NCI-H748 treated with DMSO at 0.1 percent for 48 hours (cell line): ENCODE measurements around the gene CCL17.
"Not testable (repeated sequence)": the region's sequence is repeated elsewhere in the genome, so short reads cannot be mapped to it uniquely, and the experiment has no call there.

ENCODE experiments used
- DNase-seq: peaks from one replicate; lab custom pipeline; 2025; lab: John Stamatoyannopoulos, UW

Gene CCL17

DNA sequence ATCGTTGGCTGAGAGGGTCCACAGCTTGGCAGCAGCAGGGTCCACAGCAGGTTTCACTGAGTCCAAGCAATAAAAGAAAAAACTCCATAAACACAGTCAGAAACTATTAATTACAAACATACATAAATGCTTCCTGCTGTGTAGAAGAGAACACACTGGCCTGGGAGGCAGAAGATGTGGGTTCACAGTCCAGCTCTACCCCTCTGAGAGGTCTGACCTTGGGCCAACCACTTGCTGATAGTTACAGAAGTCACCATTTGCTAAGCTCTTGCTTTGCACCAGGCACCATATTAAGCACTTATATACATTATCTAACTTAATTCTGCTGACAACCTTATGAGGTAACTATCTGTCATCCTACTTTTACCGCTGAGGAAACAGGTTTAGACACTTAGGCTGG, 27.9 kb downstream of the CCL17 start:
- DNase-seq: no peak

DNA sequence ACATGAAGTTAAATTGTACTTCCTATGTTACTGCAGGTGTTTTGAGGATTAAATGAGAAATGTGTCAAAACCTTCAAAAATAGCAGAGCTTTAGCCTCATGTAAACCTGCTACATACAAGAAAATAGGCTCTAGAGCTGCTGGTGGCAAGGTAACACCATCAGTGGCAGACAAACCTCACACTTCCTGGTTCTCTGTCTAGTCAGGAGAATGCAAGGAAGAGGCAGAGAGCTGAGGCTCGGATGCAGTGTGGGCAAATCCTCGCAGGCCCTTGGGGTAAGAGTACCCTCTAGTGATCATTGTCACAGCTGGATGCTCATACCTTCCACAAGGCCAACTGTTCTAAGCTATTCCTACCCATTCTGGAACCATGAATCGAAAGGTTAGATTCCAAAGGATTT, 28.4 kb downstream of the CCL17 start:
- no peak for DNase-seq

DNA sequence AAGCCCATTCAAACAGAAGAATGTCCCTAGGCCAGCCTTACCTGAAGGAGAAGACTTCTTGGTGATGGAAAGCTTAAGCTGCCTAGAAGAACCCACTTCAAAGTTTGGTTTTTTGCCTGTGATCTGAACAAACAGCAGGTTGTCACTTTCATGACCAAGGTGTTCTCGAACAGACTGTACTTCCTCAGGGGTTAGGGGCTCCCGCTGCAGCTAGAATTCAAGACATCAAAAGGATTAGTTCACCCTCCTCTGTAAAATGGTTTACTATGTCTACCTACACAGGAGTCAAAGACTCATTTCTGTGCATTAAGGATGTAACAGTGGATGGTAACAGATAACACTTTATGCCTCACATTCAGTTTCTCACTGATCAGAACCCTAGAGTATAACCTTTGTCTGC, 29.4 kb downstream of the CCL17 start:
- no peak for DNase-seq

DNA sequence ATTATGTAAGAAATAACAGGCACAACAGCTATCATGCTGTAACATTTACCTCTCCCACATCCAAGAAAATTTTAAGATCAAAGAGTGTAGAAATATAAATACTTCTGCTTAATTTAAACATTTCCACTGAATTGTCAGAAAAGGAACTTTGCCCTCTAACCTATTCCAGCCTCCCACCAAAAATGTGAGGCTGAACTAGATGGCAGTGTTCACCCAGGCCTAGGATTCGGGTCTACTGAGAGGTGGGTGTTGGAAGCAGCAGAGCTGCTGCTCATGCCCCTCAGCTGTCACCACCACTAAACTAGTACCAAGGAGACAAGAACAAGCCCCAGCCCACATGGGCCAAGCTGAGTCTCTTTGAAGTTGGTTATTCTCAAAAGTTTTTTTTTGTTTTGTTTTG, 31.3 kb downstream of the CCL17 start:
- DNase-seq: no peak

DNA sequence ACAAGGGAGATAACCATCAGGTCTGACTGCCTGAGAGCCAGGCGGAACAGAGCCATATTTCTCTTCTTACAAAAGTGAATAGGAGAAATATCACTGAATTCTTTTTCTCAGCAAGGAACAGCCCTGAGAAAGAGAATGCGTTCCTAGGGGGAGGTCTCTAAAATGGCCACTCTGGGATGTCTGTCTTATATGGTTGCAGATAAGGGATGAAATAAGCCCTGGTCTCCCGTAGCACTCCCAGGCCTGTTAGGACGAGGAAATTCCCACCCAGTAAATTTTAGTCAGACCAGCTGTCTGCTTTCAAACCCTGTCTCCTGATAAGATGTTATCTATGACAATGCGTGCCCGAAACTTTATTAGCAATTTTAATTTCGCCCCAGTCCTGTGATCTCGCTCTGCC, 35.4 kb downstream of the CCL17 start:
- DNase-seq: not testable (repeated sequence)

DNA sequence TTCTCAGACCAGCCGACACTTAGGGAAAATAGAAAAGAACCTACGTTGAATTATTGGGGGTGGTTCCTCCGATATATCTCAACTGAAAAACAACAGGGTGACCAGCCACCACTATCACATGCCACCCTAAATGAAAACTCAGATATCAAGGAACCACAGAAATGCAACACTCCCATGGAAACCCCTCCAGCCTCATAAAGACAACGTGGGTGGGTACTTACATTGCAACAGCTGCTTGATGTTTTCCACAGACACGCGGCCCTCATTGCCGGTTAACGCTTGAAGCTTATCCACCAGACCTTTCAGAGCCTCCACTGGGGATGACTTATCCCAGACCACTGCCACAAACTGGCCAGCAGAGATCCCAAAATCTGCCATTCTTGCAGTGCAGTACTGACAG, 36.0 kb downstream of the CCL17 start:
- DNase-seq: not testable (repeated sequence)

DNA sequence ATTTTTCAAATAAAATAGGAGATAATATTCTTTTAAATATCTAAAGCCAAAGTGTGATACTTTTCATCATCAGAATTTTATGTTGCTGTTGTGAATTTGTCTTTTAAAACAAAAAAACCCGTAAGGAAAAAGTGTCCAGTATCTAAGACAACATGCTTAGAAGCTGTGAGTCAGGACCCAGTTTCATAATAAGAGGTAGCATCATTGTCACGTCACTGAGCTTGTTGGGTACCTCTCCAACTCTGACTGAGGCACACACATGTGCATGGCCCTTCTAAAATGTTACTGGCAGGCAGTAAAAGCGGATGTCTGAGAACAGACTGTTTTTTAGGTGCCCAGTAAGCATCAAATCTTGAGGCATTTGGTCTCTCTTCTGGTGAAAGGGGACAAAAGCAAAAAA, 40.1 kb downstream of the CCL17 start:
- no peak for DNase-seq

DNA sequence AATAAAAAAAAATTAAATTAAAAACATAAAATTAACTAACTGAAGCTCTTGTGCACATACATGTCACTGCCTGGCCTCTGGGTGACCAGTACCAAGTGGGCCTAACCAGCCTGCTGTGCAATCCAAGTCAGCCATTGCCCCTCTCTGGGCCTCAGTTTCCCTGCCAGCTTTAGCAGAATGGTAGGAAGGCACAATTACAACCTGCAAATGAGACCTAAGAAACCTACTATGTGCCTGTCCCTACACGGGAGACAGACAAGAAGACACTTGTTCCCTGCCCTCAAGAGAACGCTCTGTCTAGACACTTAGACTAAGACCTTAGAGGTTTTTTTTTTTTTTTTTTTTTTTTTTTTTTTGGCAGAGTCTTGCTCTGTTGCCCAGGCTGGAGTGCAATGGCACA, 40.9 kb downstream of the CCL17 start:
- DNase-seq: no peak

DNA sequence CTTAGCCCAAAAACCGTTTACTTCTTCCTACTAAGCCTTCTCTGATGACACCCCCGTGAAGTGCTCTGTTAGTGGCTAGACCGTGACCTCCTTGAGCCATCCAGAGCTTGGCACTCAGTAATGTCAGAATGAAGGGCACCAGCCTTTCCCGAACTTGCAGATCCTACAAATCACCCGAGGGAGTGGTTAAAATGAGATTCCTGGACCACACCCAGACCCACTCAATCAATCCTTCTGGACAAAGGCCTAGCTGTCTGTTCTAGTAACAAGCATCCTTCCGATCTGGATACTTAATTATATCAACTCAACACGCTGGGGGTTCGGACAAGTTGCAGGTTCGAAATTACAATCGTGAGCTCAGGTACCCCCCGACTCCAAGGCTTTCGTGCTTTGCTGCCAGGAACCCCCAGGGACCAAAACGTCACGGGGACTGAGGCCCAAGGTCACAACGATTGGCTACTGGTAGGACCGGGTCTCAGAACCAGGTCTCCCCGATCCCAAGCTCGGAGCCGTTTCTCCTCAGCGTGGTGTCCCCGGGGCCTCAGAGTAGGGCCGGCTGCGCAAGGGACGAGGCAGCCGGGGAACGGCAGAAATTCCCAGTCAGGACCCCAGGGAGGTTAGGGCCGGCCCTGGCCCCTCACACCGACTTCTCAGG, 42.1 kb downstream of the CCL17 start:
- peak; percentile 1 for DNase-seq

DNA sequence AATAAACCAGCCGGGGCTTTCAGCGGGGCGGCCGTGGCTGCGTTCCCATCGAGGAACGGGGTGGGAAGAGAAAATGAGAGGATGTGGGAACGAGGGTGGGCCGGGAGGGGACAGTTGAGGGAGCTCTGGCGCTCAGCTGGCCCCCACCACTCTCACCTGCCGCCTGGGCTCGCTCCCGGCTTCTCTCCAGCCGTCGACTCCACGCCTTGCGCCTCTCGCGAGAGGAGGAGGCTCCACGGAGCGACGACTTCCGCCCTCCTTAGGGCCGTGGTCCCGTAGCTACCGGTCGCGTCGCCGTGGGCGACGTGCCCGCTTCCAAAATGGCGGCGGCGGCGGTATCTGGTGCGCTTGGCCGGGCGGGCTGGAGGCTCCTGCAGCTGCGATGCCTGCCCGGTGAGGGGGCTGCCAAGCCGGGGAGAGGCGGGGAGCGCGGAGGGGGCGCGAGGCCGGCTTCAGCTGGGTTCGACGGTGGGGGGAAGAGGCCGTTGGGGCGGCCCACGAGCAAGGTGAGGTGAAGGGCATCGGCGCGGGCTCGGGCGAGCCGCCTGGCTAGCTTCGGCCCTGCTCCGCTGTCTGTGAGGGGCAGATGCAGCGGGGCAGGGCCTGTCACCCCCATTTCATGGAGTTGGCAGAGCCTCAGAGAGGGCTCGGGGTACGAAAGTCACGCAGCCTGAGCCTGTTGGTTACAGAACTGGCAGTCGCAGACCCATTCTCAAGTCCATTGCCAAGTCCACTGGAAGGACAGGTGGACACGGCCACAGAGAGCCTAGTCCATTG, 42.8 kb downstream of the CCL17 start, which contains the start of the genes CIAPIN1 and COQ9:
Gene CIAPIN1, minus strand, starts transcription at position 200 of the 777 bp plus-strand sequence. CDS start 6,457 bp downstream, outside the sequence.
Gene COQ9, plus strand, starts transcription at position 294 of the 777 bp plus-strand sequence. Its CDS starts 27 bp downstream, at position 321.
- DNase-seq: peak; percentile 56

DNA sequence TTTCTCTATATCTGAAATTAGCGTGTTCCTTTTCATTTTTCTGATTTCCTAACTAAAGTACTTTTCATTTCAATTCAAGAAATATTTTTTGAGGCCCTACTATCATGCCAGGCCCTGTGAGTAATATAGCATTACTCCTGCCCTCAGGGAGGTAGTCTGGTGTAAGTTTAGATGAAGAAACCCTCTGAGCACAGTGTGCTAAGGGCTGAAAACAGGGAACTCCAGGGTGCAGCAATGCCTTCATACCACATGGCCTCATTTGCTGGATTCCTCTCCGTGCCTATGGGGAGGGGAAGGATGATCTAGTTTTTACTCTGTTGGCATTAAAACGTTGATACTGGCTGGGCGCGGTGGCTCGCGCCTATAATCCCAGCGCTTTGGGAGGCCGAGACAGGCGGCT, 47.5 kb downstream of the CCL17 start:
- DNase-seq: no peak

DNA sequence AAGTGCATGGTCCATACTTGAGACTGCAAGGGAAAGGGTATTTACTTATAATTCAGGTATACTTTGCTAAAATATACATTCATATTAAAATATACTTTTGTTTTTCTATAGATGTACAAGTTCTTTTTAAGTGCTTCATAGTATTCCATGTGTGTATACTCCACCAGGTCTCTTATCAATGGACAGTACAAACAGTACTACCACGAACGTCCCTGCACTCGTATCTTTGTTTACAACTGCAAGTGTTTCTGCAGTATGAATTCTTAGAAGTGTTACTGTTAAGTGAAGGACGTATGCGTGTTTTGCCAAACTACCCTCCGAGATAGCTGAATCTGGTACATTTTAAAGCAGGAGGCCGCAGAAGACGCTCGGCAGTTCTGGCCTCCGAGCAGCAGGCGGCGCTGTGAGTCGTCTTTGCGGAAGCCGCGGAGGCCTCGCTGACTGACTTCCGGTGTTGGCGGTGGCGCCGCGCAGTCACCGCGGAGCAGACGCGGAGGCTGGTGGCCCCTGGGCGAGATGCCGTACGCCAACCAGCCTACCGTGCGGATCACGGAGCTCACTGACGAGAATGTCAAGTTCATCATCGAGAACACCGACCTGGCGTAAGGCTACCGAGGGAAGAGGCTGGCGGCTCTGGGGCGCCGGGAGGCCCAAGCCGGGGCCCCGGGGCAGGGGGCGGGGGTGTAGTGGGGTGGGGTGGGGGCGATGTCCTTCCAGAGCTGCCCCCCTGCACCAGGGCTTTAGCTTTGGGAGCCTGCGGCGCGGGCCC, 57.8 kb downstream of the CCL17 start, which contains the start of gene POLR2C:
Gene POLR2C, plus strand, starts transcription at position 471 of the 769 bp plus-strand sequence. Its CDS starts 46 bp downstream, at position 517.
- DNase-seq: peak; percentile 50

DNA sequence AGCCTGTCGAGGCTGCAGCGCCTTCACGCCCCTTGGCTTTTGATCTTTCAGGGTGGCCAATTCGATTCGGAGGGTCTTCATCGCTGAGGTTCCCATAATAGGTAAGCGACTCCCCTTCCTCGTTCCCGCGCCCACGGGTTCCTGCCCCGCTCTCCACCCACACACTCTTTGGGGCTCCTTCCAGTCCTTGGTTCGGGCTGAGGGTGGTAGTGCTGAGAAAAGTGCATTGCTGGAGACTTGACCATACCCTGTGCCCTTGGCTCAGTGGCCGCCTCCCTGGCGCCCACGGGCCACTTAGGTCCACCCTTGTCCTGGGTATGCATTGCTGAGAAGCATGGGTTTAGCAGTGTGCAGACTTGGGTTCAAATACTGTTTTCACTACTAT, 58.4 kb downstream of the CCL17 start:
- DNase-seq: no peak

DNA sequence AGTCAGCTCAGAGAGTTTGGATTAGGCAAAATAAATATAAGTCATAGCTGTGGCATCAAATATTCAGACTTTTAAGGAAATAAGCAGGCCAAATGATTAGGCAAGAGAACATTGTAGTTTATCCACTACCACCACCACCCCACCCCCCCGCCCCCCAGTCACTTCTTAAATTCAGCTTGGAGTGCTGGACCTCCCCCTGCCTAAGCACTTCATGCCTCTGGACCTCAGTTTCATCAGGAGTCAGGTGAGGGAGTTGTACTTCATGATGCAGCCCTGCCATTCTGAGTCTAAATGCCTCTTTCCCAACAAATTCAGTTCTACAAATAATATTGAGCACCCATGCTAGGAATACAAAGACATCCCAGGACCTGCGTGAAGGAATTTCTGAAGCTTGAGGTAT, 60.0 kb downstream of the CCL17 start:
- DNase-seq: no peak
